Osteoblast (primary cell): Measurements from ENCODE around the gene CSTB. TPM values are rescaled to one million over a fixed set of nuclear protein-coding genes. Genes with fewer than 3 reads are reported as not detected.

Experiments
- DNase-seq: peaks from one replicate; pipeline ENCODE4 v3.0.0; 2011; ENCODE audit warnings: low spot score, mixed read lengths; ENCODE audit not compliant: insufficient read length; ENCODE audit errors: missing footprints
- H2AFZ ChIP-seq: 2 replicates; pipeline ENCODE4 v1.6.0; 2011; ENCODE audit warnings: mild to moderate bottlenecking, low read length
- H3K27ac ChIP-seq: 2 replicates; pipeline ENCODE4 v1.5.1; 2011; ENCODE audit warnings: mild to moderate bottlenecking, low read depth, low read length, moderate library complexity
- H3K27me3 ChIP-seq: 2 replicates; pipeline ENCODE4 v1.6.0; 2012; ENCODE audit warnings: mild to moderate bottlenecking, control low read depth, inconsistent platforms, low read length, moderate library complexity; ENCODE audit not compliant: insufficient read depth
- H3K36me3 ChIP-seq: 2 replicates; pipeline ENCODE4 v1.5.1; 2011; ENCODE audit warnings: mild to moderate bottlenecking, low read length, control low read depth, moderate library complexity; ENCODE audit not compliant: insufficient read depth
- H3K4me1 ChIP-seq: 2 replicates; pipeline ENCODE4 v1.5.1; 2011; ENCODE audit warnings: mild to moderate bottlenecking, low read length, control low read depth, moderate library complexity; ENCODE audit not compliant: insufficient read depth
- H3K4me2 ChIP-seq: 2 replicates; pipeline ENCODE4 v1.6.0; 2011; ENCODE audit warnings: mild to moderate bottlenecking, low read length; ENCODE audit not compliant: insufficient read depth
- H3K4me3 ChIP-seq: fragments of 200-600 bp; sonication (generic); 3 replicates; pipeline ENCODE4 v1.5.1; 2012; ENCODE audit warnings: mild to moderate bottlenecking, low read length, inconsistent platforms; ENCODE audit not compliant: insufficient read depth
- H3K79me2 ChIP-seq: 2 replicates; pipeline ENCODE4 v1.6.0; 2012; ENCODE audit warnings: mild to moderate bottlenecking, low read length, control low read depth, inconsistent platforms; ENCODE audit not compliant: insufficient read depth
- H3K9me3 ChIP-seq: 2 replicates; pipeline ENCODE4 v1.5.1; 2011; ENCODE audit warnings: low read depth, low read length, control low read depth
- H4K20me1 ChIP-seq: 2 replicates; pipeline ENCODE4 v1.6.0; 2012; ENCODE audit warnings: mild to moderate bottlenecking, low read length, control low read depth; ENCODE audit not compliant: insufficient read depth
- total RNA-seq: library from RNA; depleted of rRNA; stranded (reverse); fragments of >200 nt; gene quantifications from 2 replicates; pipeline ENCODE4 v1.2.3, GENCODE V29; 2012
- TF ChIP-seq, protein P1 (sequence below): IDR thresholded peaks from 2 replicates; pipeline ENCODE4 v1.5.1; 2011; ENCODE audit warnings: mild to moderate bottlenecking, low read depth, low read length, moderate library complexity; ENCODE audit errors: extremely low read depth

Gene CSTB
- total RNA-seq, 1 donor = 14.8 TPM

DNA sequence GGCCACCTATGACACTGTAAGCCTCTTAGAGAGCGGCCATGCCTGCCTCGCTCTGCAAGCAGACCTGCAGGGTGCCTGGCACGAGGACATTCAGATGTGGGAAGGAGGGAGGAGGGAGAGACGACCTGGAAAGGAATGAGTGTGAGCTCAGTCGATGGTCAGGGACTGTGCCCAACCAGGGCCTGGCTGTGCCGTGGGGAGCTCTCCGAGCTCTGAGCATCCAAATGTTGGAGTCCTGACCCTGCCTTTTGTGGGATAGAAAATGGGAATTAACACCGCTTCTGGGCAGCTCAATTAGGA lies 7.3 kb downstream of the CSTB start:
- Histone ChIP-seq H3K36me3 (peaks cover 12% of the 10 kb centered on the region), H3K9me3 (no peaks in the 10 kb centered on the region), H4K20me1 (no peaks in the 10 kb centered on the region), H3K27me3 (no peaks in the 10 kb centered on the region), H3K27ac (no peak overlapping the region), H2AFZ (no peak overlapping the region), H3K4me2 (no peak overlapping the region), H3K4me3 (no peak overlapping the region), H3K4me1 (peaks cover 12% of the 10 kb centered on the region), H3K79me2 (peaks cover 6% of the 10 kb centered on the region)
- DNase-seq = no peak
- TF ChIP-seq, protein P1, sequence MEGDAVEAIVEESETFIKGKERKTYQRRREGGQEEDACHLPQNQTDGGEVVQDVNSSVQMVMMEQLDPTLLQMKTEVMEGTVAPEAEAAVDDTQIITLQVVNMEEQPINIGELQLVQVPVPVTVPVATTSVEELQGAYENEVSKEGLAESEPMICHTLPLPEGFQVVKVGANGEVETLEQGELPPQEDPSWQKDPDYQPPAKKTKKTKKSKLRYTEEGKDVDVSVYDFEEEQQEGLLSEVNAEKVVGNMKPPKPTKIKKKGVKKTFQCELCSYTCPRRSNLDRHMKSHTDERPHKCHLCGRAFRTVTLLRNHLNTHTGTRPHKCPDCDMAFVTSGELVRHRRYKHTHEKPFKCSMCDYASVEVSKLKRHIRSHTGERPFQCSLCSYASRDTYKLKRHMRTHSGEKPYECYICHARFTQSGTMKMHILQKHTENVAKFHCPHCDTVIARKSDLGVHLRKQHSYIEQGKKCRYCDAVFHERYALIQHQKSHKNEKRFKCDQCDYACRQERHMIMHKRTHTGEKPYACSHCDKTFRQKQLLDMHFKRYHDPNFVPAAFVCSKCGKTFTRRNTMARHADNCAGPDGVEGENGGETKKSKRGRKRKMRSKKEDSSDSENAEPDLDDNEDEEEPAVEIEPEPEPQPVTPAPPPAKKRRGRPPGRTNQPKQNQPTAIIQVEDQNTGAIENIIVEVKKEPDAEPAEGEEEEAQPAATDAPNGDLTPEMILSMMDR = no peak

DNA sequence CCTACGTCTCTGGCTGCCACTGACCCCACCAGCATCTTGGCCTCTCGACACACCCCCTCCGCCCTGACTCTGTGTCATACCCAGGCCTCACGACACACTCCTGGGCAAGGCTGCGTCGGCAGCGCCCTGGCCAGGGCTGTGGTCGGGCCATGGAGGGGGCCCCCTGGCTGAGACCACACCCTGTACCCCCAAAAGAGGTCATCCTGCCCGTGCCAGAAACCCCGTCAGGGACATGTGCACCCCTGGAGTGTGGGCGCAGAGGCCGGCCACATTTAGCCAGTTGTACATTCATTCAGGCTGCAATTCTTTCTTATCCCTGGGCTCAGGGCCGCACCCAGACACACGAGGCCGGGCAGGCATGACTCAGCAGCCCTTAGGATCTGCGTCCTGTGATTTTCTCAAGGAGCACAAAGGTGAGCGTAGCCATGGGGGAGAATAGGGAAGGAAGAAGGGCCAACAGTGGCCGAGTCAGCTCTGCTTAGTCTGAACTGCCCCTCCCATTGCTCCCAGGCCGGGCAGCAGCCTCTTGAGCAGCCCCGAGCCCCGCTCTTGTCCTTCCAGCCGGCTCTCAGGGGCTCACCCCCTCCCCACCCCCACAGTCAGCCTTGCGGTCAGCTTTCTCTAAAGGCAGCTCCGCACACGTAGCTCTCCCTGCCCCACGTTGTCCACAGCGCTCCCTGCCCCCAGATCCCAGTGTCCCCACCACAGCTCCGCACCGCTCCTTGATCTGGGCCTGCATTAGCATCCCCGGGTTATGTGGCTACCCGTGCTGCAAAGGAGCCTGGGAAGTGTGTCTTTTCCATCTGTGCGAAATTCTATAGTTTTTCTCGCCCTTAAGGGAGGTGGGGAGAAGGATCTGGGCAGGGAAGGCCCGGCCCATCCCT lies 7.9 kb downstream of the CSTB start:
- Histone ChIP-seq H3K27me3 (no peaks in the 10 kb centered on the region), H3K4me2 (peak overlapping the region; percentile 9), H2AFZ (peak overlapping the region; percentile 59)

DNA sequence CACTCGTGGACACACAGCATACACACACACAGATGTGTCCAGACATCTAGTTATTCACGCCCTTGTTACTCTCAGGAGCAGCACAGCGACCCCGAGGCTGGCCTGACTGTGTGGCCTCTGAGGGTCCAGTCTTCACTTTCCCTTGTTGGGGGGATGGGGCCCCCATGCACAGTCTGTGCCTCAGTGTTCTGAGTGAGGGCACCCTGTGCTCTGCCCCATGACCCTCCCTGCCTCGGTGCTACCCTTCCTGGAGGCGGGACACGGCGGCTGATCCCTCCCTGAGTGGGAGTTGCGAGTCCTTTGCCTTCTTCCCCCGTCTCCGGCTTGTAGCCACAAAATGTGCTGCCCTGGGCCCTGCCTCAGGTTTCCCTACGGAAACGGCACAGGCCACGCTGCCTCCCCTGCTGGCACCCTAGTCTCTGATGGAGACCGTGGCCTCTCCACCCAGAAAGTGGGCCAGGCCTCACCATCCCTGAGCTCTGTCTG lies 8.6 kb downstream of the CSTB start:
- DNase-seq = no peak
- H3K36me3 ChIP-seq = peaks cover 10% of the 10 kb centered on the region
- H4K20me1 ChIP-seq = peaks cover 3% of the 10 kb centered on the region
- no peaks in the 10 kb centered on the region for H3K9me3 ChIP-seq
- H3K4me1 ChIP-seq = peaks cover 12% of the 10 kb centered on the region
- TF ChIP-seq, protein P1 = no peak
- no peaks in the 10 kb centered on the region for H3K27me3 ChIP-seq
- H3K79me2 ChIP-seq = no peaks in the 10 kb centered on the region
- peak overlapping the region; percentile 9 for H3K4me2 ChIP-seq
- no peak overlapping the region for H3K4me3 ChIP-seq
- peak overlapping the region; percentile 17 for H3K27ac ChIP-seq
- H2AFZ ChIP-seq = no peak overlapping the region

More for the DNA sequence above, 7.9 kb downstream of the CSTB start:
- Histone ChIP-seq H3K79me2 (peaks cover 3% of the 10 kb centered on the region), H3K27ac (peak overlapping the region; percentile 23), H4K20me1 (no peaks in the 10 kb centered on the region), H3K36me3 (peaks cover 9% of the 10 kb centered on the region), H3K9me3 (no peaks in the 10 kb centered on the region), H3K4me1 (peaks cover 12% of the 10 kb centered on the region), H3K4me3 (no peak overlapping the region)
- TF ChIP-seq, protein P1 = no peak
- peak; percentile 97 for DNase-seq

DNA sequence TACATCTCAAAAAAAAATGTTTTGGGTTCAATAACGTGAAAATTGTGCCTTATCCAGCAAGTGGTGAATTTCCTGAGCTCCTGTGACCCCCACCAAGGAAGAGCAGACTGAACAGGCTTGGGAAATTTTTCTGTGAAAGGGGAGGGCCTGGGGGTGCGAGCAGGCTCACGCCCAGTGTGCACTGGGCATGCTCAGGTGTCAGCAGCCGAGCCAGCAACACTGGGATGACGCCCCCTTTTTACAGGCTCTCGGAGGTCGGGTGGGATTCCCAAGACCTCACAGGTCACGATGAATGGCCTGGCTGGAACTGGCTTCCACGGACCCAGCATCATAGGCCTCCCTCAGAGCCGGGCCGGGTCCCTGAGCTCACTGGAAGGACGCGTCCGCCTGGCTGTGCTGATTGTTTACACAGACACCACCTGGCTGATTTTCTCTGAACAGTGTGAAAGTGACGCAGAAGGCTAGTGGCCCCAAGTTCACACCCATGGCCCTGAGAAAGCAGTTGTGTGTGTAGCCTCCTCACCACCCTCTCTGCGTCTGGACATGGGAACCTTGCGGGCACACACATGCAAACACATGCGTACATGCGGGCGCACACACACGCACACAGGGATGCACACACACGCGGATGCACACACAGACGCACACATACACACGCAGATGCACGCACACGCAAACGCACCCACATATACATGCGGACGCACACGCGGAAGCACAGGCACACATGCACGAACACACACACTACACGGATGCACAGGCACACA lies 9.2 kb downstream of the CSTB start:
- no peak for DNase-seq
- Histone ChIP-seq H3K79me2 (no peaks in the 10 kb centered on the region), H3K27ac (no peak overlapping the region), H3K27me3 (no peaks in the 10 kb centered on the region), H3K9me3 (no peaks in the 10 kb centered on the region), H3K36me3 (peaks cover 15% of the 10 kb centered on the region), H2AFZ (no peak overlapping the region), H3K4me1 (peaks cover 12% of the 10 kb centered on the region), H3K4me2 (no peak overlapping the region), H3K4me3 (no peak overlapping the region), H4K20me1 (peaks cover 3% of the 10 kb centered on the region)
- TF ChIP-seq, protein P1 = no peak
